ENCODE results near the gene LRP1.

Gene LRP1

GRCh38 chr12:57087010-57087690 lies 41.1 kb upstream of the LRP1 start:
- DNase-seq (ENCODE audit: extremely low read depth, low read depth) = peak; percentile 80
- TF ChIP-seq, protein P1, sequence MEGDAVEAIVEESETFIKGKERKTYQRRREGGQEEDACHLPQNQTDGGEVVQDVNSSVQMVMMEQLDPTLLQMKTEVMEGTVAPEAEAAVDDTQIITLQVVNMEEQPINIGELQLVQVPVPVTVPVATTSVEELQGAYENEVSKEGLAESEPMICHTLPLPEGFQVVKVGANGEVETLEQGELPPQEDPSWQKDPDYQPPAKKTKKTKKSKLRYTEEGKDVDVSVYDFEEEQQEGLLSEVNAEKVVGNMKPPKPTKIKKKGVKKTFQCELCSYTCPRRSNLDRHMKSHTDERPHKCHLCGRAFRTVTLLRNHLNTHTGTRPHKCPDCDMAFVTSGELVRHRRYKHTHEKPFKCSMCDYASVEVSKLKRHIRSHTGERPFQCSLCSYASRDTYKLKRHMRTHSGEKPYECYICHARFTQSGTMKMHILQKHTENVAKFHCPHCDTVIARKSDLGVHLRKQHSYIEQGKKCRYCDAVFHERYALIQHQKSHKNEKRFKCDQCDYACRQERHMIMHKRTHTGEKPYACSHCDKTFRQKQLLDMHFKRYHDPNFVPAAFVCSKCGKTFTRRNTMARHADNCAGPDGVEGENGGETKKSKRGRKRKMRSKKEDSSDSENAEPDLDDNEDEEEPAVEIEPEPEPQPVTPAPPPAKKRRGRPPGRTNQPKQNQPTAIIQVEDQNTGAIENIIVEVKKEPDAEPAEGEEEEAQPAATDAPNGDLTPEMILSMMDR (IDR thresholded peaks at IDR 0.05; ENCODE audit: low read depth, low read length) = no peak

DNA sequence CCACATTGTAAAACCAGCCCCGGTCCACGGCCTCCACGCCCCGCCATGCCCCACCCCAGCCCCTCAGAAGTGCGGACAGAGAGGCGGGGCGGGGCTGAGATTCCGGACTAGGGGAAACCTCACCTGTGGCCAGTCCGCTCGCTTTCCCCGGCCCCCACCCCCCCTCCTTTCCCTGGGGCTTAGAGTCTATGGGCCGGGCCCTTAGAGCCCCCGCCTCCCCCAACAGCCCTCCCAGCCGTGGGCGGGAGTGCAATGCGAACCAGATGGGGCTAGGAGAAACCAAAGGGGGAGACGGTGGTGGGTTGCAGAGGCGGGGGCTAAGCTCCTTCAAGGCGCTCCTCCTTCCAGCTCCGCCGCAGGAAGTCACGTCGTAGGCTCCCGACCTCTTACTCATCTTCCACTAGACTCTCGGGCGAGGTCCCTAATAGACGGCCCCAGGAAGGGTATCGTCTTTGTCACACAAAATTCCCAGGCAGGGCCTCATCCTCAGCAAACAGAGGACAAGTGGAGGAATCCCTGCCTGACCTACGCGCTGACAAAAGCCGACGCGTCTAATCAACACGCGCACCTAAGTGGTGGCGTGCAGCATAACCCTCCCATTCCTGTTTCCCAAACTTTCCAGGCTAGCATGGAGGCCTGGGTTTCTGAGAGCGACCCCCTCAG lies 40.5 kb upstream of the LRP1 start:
- DNase-seq (ENCODE audit: extremely low read depth, low read depth) = peak; percentile 95
- TF ChIP-seq, protein P1 (IDR thresholded peaks at IDR 0.05; ENCODE audit: low read depth, low read length) = no peak

- peak; percentile 96 for DNase-seq (ENCODE audit: extremely low read depth, low read depth)
- TF ChIP-seq, protein P1 (IDR thresholded peaks at IDR 0.05; ENCODE audit: low read depth, low read length) = no peak
Observed at GRCh38 chr12:57088354-57089270, 39.7 kb upstream of the LRP1 start, which contains the start of gene NAB2. Gene NAB2 (plus strand): TSS chr12:57089114. CDS start chr12:57089272, 158 bp downstream.

- TF ChIP-seq, protein P1 (IDR thresholded peaks at IDR 0.05; ENCODE audit: low read depth, low read length) = no peak
Observed at GRCh38 chr12:57089271-57090245, 38.7 kb upstream of the LRP1 start.

DNA sequence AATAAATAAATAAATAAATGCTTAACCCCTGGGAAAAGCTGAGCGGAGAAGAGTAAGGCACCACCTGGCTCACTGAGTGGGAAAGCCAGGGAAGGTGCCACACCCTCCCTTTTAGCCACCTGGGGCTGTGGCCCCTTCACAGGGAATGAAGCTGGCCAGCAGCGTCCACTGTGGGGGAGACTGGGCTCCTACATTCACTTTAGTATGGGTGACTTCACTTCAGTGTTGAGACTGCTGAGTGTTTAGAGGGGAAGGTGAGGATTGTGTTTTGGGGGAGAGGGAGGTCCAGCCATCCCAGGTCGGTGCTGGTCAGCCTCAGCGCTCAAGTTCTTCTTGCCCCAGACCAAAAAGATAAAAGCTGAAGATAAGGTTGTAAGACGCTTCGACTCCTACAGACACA lies 37.8 kb upstream of the LRP1 start:
- DNase-seq (ENCODE audit: extremely low read depth, low read depth) = no peak
- TF ChIP-seq, protein P1 (IDR thresholded peaks at IDR 0.05; ENCODE audit: low read depth, low read length) = no peak

More at GRCh38 chr12:57089271-57090245, 38.7 kb upstream of the LRP1 start:
- no peak for DNase-seq (ENCODE audit: extremely low read depth, low read depth)

- no peak for DNase-seq (ENCODE audit: extremely low read depth, low read depth)
- TF ChIP-seq, protein P1 (IDR thresholded peaks at IDR 0.05; ENCODE audit: low read depth, low read length) = peak; percentile 31
Observed at GRCh38 chr12:57090924-57091637, 37.2 kb upstream of the LRP1 start.

Measured in AG09319 (cell line).